CD14-positive monocyte (primary cell): ENCODE measurements around the gene INPP1. TPM values are rescaled to one million over a fixed set of nuclear protein-coding genes. Genes with fewer than 3 reads are reported as not detected.

ENCODE experiments used
- DNase-seq, 3 donors: peaks; one replicate each; pipeline ENCODE4 v3.0.0-alpha.2; 2011 to 2022
- H2AFZ ChIP-seq: 2 replicates; pipeline ENCODE4 v1.6.0; 2012; ENCODE audit warnings: mild to moderate bottlenecking, low read depth, low read length, inconsistent platforms; ENCODE audit not compliant: insufficient read depth, poor library complexity, severe bottlenecking
- H3K27ac ChIP-seq, 2 donors: 1 replicate in 1 of 2; 2 replicates in 1 of 2; pipeline ENCODE4 v1.5.1; 2012 to 2013; ENCODE audit warnings: low read length in 2 of 2, control low read depth in 1 of 2, inconsistent platforms in 1 of 2, low read depth in 1 of 2, mild to moderate bottlenecking in 1 of 2
- H3K27me3 ChIP-seq, 2 donors: one replicate each; pipeline versions ENCODE4 v1.6.0 to v1.6.1; 2011 to 2013; ENCODE audit warnings: low read length in 2 of 2; ENCODE audit not compliant: control insufficient read depth in 2 of 2, insufficient read depth in 2 of 2
- H3K36me3 ChIP-seq, 2 donors: replicated peaks in 1 of 2; 1 replicate in 1 of 2; 2 replicates in 1 of 2; pipeline versions ENCODE4 v1.5.1 to v1.6.1; 2012 to 2013; ENCODE audit warnings: low read length in 2 of 2, control low read depth in 1 of 2, inconsistent platforms in 1 of 2, mild to moderate bottlenecking in 1 of 2; ENCODE audit not compliant: insufficient read depth in 2 of 2, control insufficient read depth in 1 of 2
- H3K4me1 ChIP-seq, 2 donors: 1 replicate in 1 of 2; 2 replicates in 1 of 2; pipeline versions ENCODE4 v1.5.1 to v1.6.1; 2012 to 2013; ENCODE audit warnings: low read length in 2 of 2, control low read depth in 1 of 2, inconsistent platforms in 1 of 2, mild to moderate bottlenecking in 1 of 2, moderate library complexity in 1 of 2; ENCODE audit not compliant: insufficient read depth in 2 of 2, control insufficient read depth in 1 of 2
- H3K4me2 ChIP-seq: replicated peaks from 2 replicates; pipeline ENCODE3; 2012; ENCODE audit warnings: low read length, moderate library complexity, mild to moderate bottlenecking; ENCODE audit not compliant: poor library complexity, severe bottlenecking; ENCODE audit errors: extremely low read depth
- H3K4me3 ChIP-seq, 3 experiments: fragments of 200-600 bp in 1 of 3; sonication (generic) in 1 of 3; replicated peaks in 1 of 3; 1 replicate in 2 of 3; 2 replicates in 1 of 3; pipeline ENCODE4 v1.5.1; 2011 to 2013; ENCODE audit warnings: low read length in 3 of 3, mild to moderate bottlenecking in 3 of 3, control low read depth in 2 of 3, low read depth in 2 of 3, inconsistent platforms in 1 of 3, moderate library complexity in 1 of 3
- H3K79me2 ChIP-seq: 2 replicates; pipeline ENCODE4 v1.6.0; 2012; ENCODE audit warnings: mild to moderate bottlenecking, control low read depth, inconsistent platforms, low read length, moderate library complexity; ENCODE audit not compliant: insufficient read depth
- H3K9ac ChIP-seq: 2 replicates; pipeline ENCODE4 v1.6.0; 2017; ENCODE audit warnings: low read length, mild to moderate bottlenecking; ENCODE audit not compliant: insufficient read depth, poor library complexity, severe bottlenecking
- H3K9me3 ChIP-seq, 2 donors: replicated peaks in 1 of 2; 1 replicate in 1 of 2; 2 replicates in 1 of 2; pipeline versions ENCODE4 v1.5.1 to v1.6.1; 2012 to 2013; ENCODE audit warnings: low read length in 2 of 2, control low read depth in 1 of 2; ENCODE audit not compliant: control insufficient read depth in 1 of 2, insufficient read depth in 1 of 2
- H4K20me1 ChIP-seq: 2 replicates; pipeline ENCODE4 v1.6.0; 2012; ENCODE audit warnings: mild to moderate bottlenecking, low read length, control low read depth, moderate library complexity; ENCODE audit not compliant: insufficient read depth
- H3K27ac Mint-ChIP-seq, 7 donors: one replicate each; pipeline ENCODE4 v1.8.0; 2020; ENCODE audit warnings: mild to moderate bottlenecking in 7 of 7, mixed read lengths in 7 of 7, moderate library complexity in 6 of 7, inconsistent platforms in 2 of 7
- H3K27me3 Mint-ChIP-seq, 3 donors: one replicate each; pipeline ENCODE4 v1.8.0; 2021 to 2022; ENCODE audit warnings: low read depth in 3 of 3, mild to moderate bottlenecking in 3 of 3, mixed read lengths in 3 of 3, moderate library complexity in 3 of 3, inconsistent platforms in 1 of 3
- H3K36me3 Mint-ChIP-seq, 2 donors: one replicate each; pipeline ENCODE4 v1.8.0; 2020; ENCODE audit warnings: mixed read lengths in 2 of 2, inconsistent platforms in 1 of 2, mild to moderate bottlenecking in 1 of 2
- H3K4me1 Mint-ChIP-seq: one replicate; pipeline ENCODE4 v1.8.0; 2020; ENCODE audit warnings: mild to moderate bottlenecking, mixed read lengths
- H3K4me3 Mint-ChIP-seq, 2 donors: one replicate each; pipeline ENCODE4 v1.8.0; 2020; ENCODE audit warnings: mild to moderate bottlenecking in 2 of 2, mixed read lengths in 2 of 2, moderate library complexity in 1 of 2
- H3K9me3 Mint-ChIP-seq, 7 donors: one replicate each; pipeline ENCODE4 v1.8.0; 2020 to 2022; ENCODE audit warnings: mixed read lengths in 7 of 7, mild to moderate bottlenecking in 6 of 7, moderate library complexity in 6 of 7, inconsistent platforms in 2 of 7
- CTCF ChIP-seq: fragments of 200-600 bp; IDR thresholded peaks from one replicate; pipeline ENCODE4 v1.8.0; 2022; ENCODE audit warnings: antibody characterized with exemption, mild to moderate bottlenecking
- WGBS: methylation state at CpG from one replicate; pipeline ENCODE4 v1.1.5; 2013; ENCODE audit warnings: missing lambda C conversion rate; ENCODE audit not compliant: insufficient coverage; 5-methylcytosine and 5-hydroxymethylcytosine counted together
- intact Hi-C, 2 donors: fragments of 100-400 bp; cut with micrococcal nuclease; formaldehyde crosslinking; loops; one replicate each; pipeline versions ENCODE4 v1.15.0 to v1.15.1; 2023
- polyA plus RNA-seq, 3 donors: library from polyadenylated mRNA; depleted of rRNA in 1 of 3; unstranded in 2 of 3; stranded (reverse) in 1 of 3; fragments of 300-500 nt in 2 of 3; fragments of >200 nt in 1 of 3; fragmentation: Illumina TruSeq in 2 of 3; gene quantifications; 1 replicate in 2 of 3; 2 replicates in 1 of 3; pipeline ENCODE4 v1.2.3, GENCODE V29; 2012 to 2021

The INPP1 gene
- polyA plus RNA-seq, 3 donors = 8.9 to 17.8 (median 13.3) TPM

GRCh38 chr2:190318514-190318913, 24.9 kb upstream of the INPP1 start:
- Histone ChIP-seq H2AFZ (peak overlapping the region; percentile 93), H3K27me3 (no peaks in the 10 kb centered on the region), H4K20me1 (no peaks in the 10 kb centered on the region), H3K79me2 (no peaks in the 10 kb centered on the region), H3K4me2 (peak overlapping the region; percentile 81), H3K9me3 (no peaks in the 10 kb centered on the region), H3K4me1 (peaks cover 11 to 22% of the 10 kb centered on the region in 2 donors), H3K9ac (no peak overlapping the region), H3K36me3 (no peaks in the 10 kb centered on the region), H3K27ac (no peak overlapping the region), H3K4me3 (peak overlapping the region in 1 of 3 experiments; percentile 86)
- Mint-ChIP-seq H3K27ac (no peak overlapping the region), H3K36me3 (no peaks in the 10 kb centered on the region), H3K4me1 (peaks cover 24% of the 10 kb centered on the region), H3K9me3 (no peaks in the 10 kb centered on the region), H3K27me3 (peaks cover 0 to 1% (median under 1%) of the 10 kb centered on the region in 3 donors), H3K4me3 (no peak overlapping the region)
- TF ChIP-seq CTCF = no peak
- 83% methylated on average over 2 of the region's 4 CpGs for WGBS
- DNase-seq = no peak
- intact Hi-C loops = no loop called here

GRCh38 chr2:190318931-190319554, 24.3 kb upstream of the INPP1 start:
- Histone ChIP-seq H3K79me2 (no peaks in the 10 kb centered on the region), H2AFZ (peak overlapping the region; percentile 93), H3K36me3 (no peaks in the 10 kb centered on the region), H3K4me1 (peaks cover 11 to 22% of the 10 kb centered on the region in 2 donors), H3K9me3 (no peaks in the 10 kb centered on the region), H3K4me2 (peak overlapping the region; percentile 81), H3K27me3 (no peaks in the 10 kb centered on the region), H3K27ac (peak overlapping the region; percentile 71 to 84), H4K20me1 (no peaks in the 10 kb centered on the region), H3K9ac (peak overlapping the region; percentile 67), H3K4me3 (peak overlapping the region; percentile 51 to 86 (median 63))
- Mint-ChIP-seq H3K27ac (peak overlapping the region; percentile 88 to 98 (median 97)), H3K36me3 (no peaks in the 10 kb centered on the region), H3K9me3 (no peaks in the 10 kb centered on the region), H3K4me3 (peak overlapping the region; percentile 98 to 99), H3K27me3 (peaks cover 0 to 1% (median 0%) of the 10 kb centered on the region in 3 donors), H3K4me1 (peaks cover 24% of the 10 kb centered on the region)
- intact Hi-C loops = no loop called here
- WGBS = 0% methylated on average over 9 of the region's 12 CpGs
- peak in 2 of 3 donors; percentile 3 to 6 for DNase-seq
- no peak for TF ChIP-seq CTCF
